NB4 (cell line): ENCODE data around the gene BCOR.

ENCODE experiments used
- DNase-seq: peaks from one replicate; pipeline ENCODE4 v3.0.0; 2010; ENCODE audit warnings: low read depth
- H3K4me3 ChIP-seq: one replicate; pipeline ENCODE4 v1.5.1; 2011; ENCODE audit warnings: mild to moderate bottlenecking, low read depth, low read length, moderate library complexity
- MYC ChIP-seq: IDR thresholded peaks from 2 replicates; pipeline ENCODE4 v1.6.1; 2011; ENCODE audit warnings: low read depth, low read length
- POLR2A ChIP-seq: IDR thresholded peaks from 2 replicates; pipeline ENCODE4 v1.6.1; 2011; ENCODE audit warnings: mild to moderate bottlenecking; ENCODE audit not compliant: insufficient read length; ENCODE audit errors: extremely low read depth
- TF ChIP-seq, protein P1 (sequence below): IDR thresholded peaks from one replicate; pipeline ENCODE4 v1.5.1; 2012; ENCODE audit warnings: low read depth, low read length
- TF ChIP-seq, protein P2 (sequence below): IDR thresholded peaks from 2 replicates; pipeline ENCODE4 v1.6.1; 2011; ENCODE audit warnings: low read depth, low read length

The BCOR gene

DNA sequence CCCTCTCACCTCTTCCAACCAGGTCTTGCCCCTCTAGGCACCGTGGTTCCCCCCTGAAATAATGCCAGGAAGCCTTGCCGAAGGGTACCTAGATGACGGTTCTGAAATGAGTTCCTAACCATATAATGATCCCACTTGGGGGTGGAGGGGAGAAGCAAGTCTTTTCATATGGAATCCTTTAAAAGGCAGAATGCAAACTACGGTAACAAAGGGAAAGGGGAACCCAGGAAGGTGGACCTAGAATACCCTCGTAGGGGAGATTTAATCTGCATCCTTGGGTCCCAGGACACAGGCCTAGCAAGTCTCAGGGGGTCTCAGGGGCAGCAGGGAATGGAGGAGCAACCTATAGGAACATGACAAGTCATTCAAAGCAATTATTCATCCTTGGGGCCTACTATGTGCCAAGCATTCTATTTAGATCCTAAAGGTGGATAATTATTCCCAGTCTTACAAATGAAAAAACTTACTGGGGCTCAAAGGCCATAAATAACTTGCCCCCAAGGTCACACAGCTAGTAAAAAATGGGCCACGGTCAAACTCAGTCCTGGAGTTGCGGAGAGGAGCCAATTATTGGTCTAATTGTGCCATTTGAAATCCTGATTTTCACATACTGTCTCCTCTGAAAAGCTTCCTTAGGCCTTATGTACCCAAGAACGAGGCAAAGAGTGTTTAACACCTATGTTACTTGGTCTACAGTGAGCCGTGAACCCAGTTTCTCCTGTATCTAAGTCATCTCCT is 8.8 kb downstream of the BCOR start:
- TF ChIP-seq MYC (no peak), POLR2A (no peak)
- TF ChIP-seq, protein P1, sequence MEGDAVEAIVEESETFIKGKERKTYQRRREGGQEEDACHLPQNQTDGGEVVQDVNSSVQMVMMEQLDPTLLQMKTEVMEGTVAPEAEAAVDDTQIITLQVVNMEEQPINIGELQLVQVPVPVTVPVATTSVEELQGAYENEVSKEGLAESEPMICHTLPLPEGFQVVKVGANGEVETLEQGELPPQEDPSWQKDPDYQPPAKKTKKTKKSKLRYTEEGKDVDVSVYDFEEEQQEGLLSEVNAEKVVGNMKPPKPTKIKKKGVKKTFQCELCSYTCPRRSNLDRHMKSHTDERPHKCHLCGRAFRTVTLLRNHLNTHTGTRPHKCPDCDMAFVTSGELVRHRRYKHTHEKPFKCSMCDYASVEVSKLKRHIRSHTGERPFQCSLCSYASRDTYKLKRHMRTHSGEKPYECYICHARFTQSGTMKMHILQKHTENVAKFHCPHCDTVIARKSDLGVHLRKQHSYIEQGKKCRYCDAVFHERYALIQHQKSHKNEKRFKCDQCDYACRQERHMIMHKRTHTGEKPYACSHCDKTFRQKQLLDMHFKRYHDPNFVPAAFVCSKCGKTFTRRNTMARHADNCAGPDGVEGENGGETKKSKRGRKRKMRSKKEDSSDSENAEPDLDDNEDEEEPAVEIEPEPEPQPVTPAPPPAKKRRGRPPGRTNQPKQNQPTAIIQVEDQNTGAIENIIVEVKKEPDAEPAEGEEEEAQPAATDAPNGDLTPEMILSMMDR, result no peak
- TF ChIP-seq, protein P2, sequence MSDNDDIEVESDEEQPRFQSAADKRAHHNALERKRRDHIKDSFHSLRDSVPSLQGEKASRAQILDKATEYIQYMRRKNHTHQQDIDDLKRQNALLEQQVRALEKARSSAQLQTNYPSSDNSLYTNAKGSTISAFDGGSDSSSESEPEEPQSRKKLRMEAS, result no peak
- no peak overlapping the region for H3K4me3 ChIP-seq
- DNase-seq, result no peak

DNA sequence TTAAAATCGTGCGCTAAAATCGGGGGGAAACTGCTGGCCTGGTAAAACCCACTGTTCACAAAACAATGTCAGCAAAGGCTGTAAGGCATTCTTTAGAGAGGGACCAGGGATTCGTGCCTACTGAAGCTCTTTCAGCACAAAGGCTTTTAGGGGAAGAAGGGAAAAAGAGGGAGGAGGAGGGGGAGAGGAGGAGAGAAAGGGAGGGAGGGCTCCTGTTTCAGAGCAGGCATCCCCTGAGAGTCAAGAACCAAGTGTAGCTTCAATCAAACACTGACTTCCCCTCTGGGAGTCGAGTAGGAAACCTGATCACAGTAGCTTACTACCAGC is 9.5 kb downstream of the BCOR start:
- H3K4me3 ChIP-seq, result no peak overlapping the region

DNA sequence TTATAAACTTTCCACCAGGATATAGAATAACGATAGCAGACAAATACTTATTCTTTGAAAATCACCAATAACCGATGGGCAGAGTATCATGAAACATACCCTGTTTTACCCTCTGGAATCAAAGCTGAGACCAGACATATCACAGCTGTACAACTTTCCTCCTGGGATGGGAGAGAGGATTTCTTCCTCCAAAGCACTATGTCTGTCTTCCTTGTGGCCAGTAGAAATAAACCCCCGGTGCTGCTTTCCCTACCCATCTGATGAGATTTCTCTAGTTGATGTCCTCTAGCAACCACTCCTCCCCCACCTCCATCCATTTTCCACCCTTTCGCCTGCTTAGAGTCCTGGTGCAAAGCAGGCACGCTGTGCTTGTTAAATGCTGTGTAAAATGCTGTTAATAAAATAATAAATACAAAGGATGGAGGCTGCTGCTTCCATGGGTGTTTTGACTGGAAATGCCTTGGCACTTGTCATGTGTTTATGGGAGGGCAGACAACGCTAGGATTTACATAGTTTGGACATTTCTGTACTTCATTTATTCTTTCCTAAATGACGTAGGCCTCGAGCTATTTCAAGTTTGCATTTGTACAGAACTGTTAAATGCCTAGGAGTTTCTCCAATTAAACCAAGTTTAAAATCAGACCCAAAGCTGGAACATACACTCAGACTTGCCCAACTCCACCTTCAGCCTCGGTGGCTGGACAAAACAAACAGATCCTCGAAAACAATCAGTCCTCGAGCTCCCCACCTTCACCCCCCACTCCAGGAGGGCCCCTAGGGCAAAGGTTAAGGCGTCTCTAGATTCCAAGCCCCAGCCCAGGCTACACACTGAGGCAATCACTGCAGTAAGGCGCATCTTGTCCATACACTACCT is 10.1 kb downstream of the BCOR start:
- no peak for DNase-seq
- TF ChIP-seq, protein P1, result no peak

More for the DNA sequence above, 9.5 kb downstream of the BCOR start:
- no peak for DNase-seq
- TF ChIP-seq, protein P2, result no peak
- TF ChIP-seq MYC (no peak), POLR2A (no peak)
- TF ChIP-seq, protein P1, result no peak

DNA sequence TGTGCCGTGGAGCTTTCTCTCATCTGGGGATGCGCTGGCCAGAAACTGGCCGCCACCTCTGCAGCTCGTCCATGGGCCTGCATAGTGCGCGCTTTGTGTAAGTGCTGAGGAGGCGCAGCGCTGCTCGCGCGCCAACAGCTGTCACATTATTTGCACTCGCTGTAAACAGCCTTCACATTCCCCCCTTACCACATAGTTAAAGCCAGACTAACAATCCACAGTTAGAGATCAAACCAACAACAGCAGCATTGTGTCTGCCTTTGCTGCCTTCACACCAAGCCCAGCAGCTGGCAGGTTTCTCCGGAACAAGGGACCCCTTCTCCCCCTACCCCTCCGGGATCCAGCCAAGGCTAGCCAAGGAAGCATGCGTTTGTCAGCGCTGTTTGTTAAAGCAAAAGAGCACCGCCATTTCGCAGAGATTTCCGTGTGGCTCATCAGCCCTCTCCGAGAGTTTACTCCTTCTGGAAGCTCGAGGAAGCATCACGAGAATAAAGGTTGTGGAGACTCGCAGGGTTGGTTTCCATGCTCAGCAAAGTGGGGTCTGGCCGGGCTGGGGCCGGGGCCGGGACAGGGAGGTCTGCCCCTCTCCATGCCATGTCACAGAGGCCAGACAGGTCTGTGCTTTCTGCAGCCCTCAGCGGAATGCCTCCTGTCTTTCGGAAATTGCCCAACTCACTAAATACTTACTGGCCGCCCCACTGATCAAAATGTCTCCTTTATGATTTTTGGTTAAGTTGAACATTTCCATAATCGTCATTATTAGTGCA is 11.0 kb downstream of the BCOR start:
- DNase-seq, result no peak
- TF ChIP-seq, protein P2, result no peak
- TF ChIP-seq, protein P1, result no peak
- no peak for TF ChIP-seq POLR2A
- no peak for TF ChIP-seq MYC
- H3K4me3 ChIP-seq, result no peak overlapping the region

More for the DNA sequence above, 10.1 kb downstream of the BCOR start:
- H3K4me3 ChIP-seq, result no peak overlapping the region

DNA sequence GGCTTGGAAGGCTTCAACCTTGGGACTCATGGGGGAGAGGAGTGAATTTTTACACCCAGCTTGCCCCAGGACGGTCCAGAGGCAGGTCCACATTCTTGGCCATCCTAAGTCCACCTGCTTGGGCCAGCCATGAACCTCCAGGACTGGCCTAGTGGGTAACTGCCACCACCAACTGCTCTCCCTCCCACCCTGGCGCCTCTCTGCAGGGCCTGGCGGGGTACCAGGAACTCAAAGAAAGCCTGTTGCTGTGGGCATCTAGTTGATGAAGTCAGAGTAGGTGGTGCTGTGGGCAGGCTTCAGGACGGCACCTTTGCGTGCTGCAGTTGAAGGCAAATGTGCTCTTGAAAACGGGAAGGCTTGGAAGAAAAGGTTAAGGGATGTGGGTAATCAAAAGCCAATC is 12.0 kb downstream of the BCOR start:
- no peak for DNase-seq
- TF ChIP-seq POLR2A (no peak), MYC (no peak)
- TF ChIP-seq, protein P1, result no peak
- TF ChIP-seq, protein P2, result no peak
- no peak overlapping the region for H3K4me3 ChIP-seq
